CD4-positive, alpha-beta T cell treated with Interleukin-17A for 1 hour (primary cell): ENCODE measurements around the gene RPS23.

Experiments
- DNase-seq: peaks from one replicate; pipeline ENCODE4 v3.0.0-alpha.2; 2020

Gene RPS23

GRCh38 chr5:82244151-82244550, 34.0 kb downstream of the RPS23 start:
- no peak for DNase-seq

DNA sequence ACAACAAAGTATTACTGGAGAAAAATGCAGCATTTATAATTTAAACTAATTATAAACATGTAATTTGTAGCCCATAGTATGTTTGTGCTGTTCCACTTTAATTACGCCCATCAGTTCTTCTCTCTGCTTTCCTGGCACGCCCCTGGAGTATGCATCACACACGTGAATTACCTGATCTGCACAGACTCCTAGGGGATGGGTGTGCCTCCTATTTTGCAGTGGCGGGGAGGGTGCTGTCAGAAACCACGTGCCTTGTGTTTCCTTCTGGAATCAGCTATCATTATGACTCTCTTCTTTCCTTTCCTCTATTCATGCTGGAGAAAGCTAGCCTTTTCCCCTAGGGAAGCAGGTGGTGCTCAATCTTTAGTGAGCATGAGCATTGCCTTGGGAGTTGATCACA, 43.3 kb downstream of the RPS23 start:
- DNase-seq = no peak

GRCh38 chr5:82225525-82226172, 52.5 kb downstream of the RPS23 start:
- DNase-seq = peak; percentile 73
